ES-I3 (cell line): ENCODE data around the gene SUMF1.

Experiments
- H3K36me3 ChIP-seq: 2 replicates; pipeline ENCODE4 v1.6.1; 2013; ENCODE audit warnings: mild to moderate bottlenecking, low read length, control low read depth, moderate library complexity; ENCODE audit not compliant: insufficient read depth
- H3K4me1 ChIP-seq: 2 replicates; pipeline ENCODE4 v1.6.1; 2013; ENCODE audit warnings: mild to moderate bottlenecking, control low read depth, low read length; ENCODE audit not compliant: insufficient read depth
- H3K9ac ChIP-seq: 2 replicates; pipeline ENCODE4 v1.6.1; 2013; ENCODE audit warnings: low read depth, mild to moderate bottlenecking, low read length, moderate library complexity
- H3K9me3 ChIP-seq: 2 replicates; pipeline ENCODE4 v1.6.1; 2013; ENCODE audit warnings: mild to moderate bottlenecking, low read length, moderate library complexity; ENCODE audit not compliant: control insufficient read depth, insufficient read depth

Gene SUMF1

GRCh38 chr3:4425707-4426106 lies 41.4 kb downstream of the SUMF1 start:
- Histone ChIP-seq H3K9me3 (no peaks in the 10 kb centered on the region), H3K36me3 (no peaks in the 10 kb centered on the region), H3K4me1 (no peaks in the 10 kb centered on the region), H3K9ac (no peak overlapping the region)

GRCh38 chr3:4425055-4425454 lies 42.0 kb downstream of the SUMF1 start:
- Histone ChIP-seq H3K9me3 (no peaks in the 10 kb centered on the region), H3K4me1 (no peaks in the 10 kb centered on the region), H3K36me3 (no peaks in the 10 kb centered on the region), H3K9ac (no peak overlapping the region)

- Histone ChIP-seq H3K9me3 (no peaks in the 10 kb centered on the region), H3K36me3 (no peaks in the 10 kb centered on the region), H3K9ac (no peak overlapping the region), H3K4me1 (no peaks in the 10 kb centered on the region)
Observed at GRCh38 chr3:4421121-4421520, 45.9 kb downstream of the SUMF1 start.

GRCh38 chr3:4419920-4420319 lies 47.1 kb downstream of the SUMF1 start:
- Histone ChIP-seq H3K9ac (no peak overlapping the region), H3K9me3 (no peaks in the 10 kb centered on the region), H3K36me3 (no peaks in the 10 kb centered on the region), H3K4me1 (no peaks in the 10 kb centered on the region)

- Histone ChIP-seq H3K9ac (no peak overlapping the region), H3K36me3 (no peaks in the 10 kb centered on the region), H3K9me3 (no peaks in the 10 kb centered on the region), H3K4me1 (no peaks in the 10 kb centered on the region)
Observed at GRCh38 chr3:4419386-4419785, 47.7 kb downstream of the SUMF1 start.

- H3K4me1 ChIP-seq = no peaks in the 10 kb centered on the region
- H3K36me3 ChIP-seq = no peaks in the 10 kb centered on the region; the same call in 1 of the 2 replicates
- no peaks in the 10 kb centered on the region for H3K9me3 ChIP-seq
- H3K9ac ChIP-seq = no peak overlapping the region
Observed at GRCh38 chr3:4418156-4418555, 48.9 kb downstream of the SUMF1 start.

- Histone ChIP-seq H3K9me3 (no peaks in the 10 kb centered on the region), H3K36me3 (no peaks in the 10 kb centered on the region; the same call in 1 of the 2 replicates), H3K4me1 (no peaks in the 10 kb centered on the region), H3K9ac (no peak overlapping the region)
Observed at GRCh38 chr3:4417449-4417848, 49.6 kb downstream of the SUMF1 start.

GRCh38 chr3:4416961-4417360 lies 50.1 kb downstream of the SUMF1 start:
- Histone ChIP-seq H3K9ac (no peak overlapping the region), H3K4me1 (no peaks in the 10 kb centered on the region), H3K9me3 (no peaks in the 10 kb centered on the region), H3K36me3 (no peaks in the 10 kb centered on the region; the same call in 1 of the 2 replicates)

- Histone ChIP-seq H3K36me3 (no peaks in the 10 kb centered on the region; the same call in 1 of the 2 replicates), H3K9me3 (no peaks in the 10 kb centered on the region), H3K9ac (no peak overlapping the region), H3K4me1 (no peaks in the 10 kb centered on the region)
Observed at GRCh38 chr3:4416427-4416945, 50.6 kb downstream of the SUMF1 start.

GRCh38 chr3:4413467-4413866 lies 53.6 kb downstream of the SUMF1 start:
- Histone ChIP-seq H3K9me3 (no peaks in the 10 kb centered on the region), H3K36me3 (no peaks in the 10 kb centered on the region; the same call in 1 of the 2 replicates), H3K4me1 (no peaks in the 10 kb centered on the region), H3K9ac (no peak overlapping the region)

GRCh38 chr3:4411833-4412232 lies 55.2 kb downstream of the SUMF1 start:
- Histone ChIP-seq H3K36me3 (no peaks in the 10 kb centered on the region; the same call in 1 of the 2 replicates), H3K9me3 (no peaks in the 10 kb centered on the region), H3K9ac (no peak overlapping the region), H3K4me1 (no peaks in the 10 kb centered on the region)

GRCh38 chr3:4411236-4411635 lies 55.8 kb downstream of the SUMF1 start:
- no peaks in the 10 kb centered on the region; the same call in 1 of the 2 replicates for H3K36me3 ChIP-seq
- no peaks in the 10 kb centered on the region for H3K9me3 ChIP-seq
- no peaks in the 10 kb centered on the region for H3K4me1 ChIP-seq
- H3K9ac ChIP-seq = no peak overlapping the region

GRCh38 chr3:4410606-4411005 lies 56.5 kb downstream of the SUMF1 start:
- Histone ChIP-seq H3K4me1 (no peaks in the 10 kb centered on the region), H3K36me3 (no peaks in the 10 kb centered on the region; the same call in 1 of the 2 replicates), H3K9me3 (no peaks in the 10 kb centered on the region), H3K9ac (no peak overlapping the region)

- no peak overlapping the region for H3K9ac ChIP-seq
- no peaks in the 10 kb centered on the region for H3K9me3 ChIP-seq
- no peaks in the 10 kb centered on the region; the same call in 1 of the 2 replicates for H3K36me3 ChIP-seq
- H3K4me1 ChIP-seq = no peaks in the 10 kb centered on the region
Observed at GRCh38 chr3:4409971-4410573, 57.0 kb downstream of the SUMF1 start.

GRCh38 chr3:4409415-4409814 lies 57.7 kb downstream of the SUMF1 start:
- Histone ChIP-seq H3K36me3 (no peaks in the 10 kb centered on the region; the same call in 1 of the 2 replicates), H3K4me1 (no peaks in the 10 kb centered on the region), H3K9ac (no peak overlapping the region), H3K9me3 (no peaks in the 10 kb centered on the region)
